Measurements from ENCODE around the gene YY1AP1. TPM values are rescaled to one million over a fixed set of nuclear protein-coding genes. Genes with fewer than 3 reads are reported as not detected.

YY1AP1 gene
- total RNA-seq, 3 donors from 2014 or later = 44.9 to 52.7 (median 50.1) TPM

Other genes with a start within 250 kb of the YY1AP1 start
- gene ASH1L, start 126.0 kb downstream of the YY1AP1 start, total RNA-seq = 10 to 100 TPM; 23.9 to 27.7 (median 25.5) TPM
- gene MSTO1, start 78.6 kb downstream of the YY1AP1 start, total RNA-seq = 100 to 1,000 TPM; 133 to 139 (median 135) TPM
- gene DAP3, start 317 bp upstream of the YY1AP1 start, total RNA-seq = 100 to 1,000 TPM; 194 to 197 (median 196) TPM
- gene GON4L, start 168.4 kb upstream of the YY1AP1 start, total RNA-seq = 10 to 100 TPM; 42.6 to 48.4 (median 47.8) TPM
- gene SYT11, start 170.8 kb upstream of the YY1AP1 start, total RNA-seq = 1 to 10 TPM; 4.6 to 8.0 (median 5.4) TPM
- gene RIT1, start 222.6 kb upstream of the YY1AP1 start, total RNA-seq = 10 to 100 TPM; 15.6 to 25.0 (median 17.9) TPM
- 10 to 100 TPM; 32.2 to 38.3 (median 37.9) TPM for gene KHDC4, start 245.6 kb upstream of the YY1AP1 start, total RNA-seq

All from activated T-cell treated with anti-CD3 and anti-CD28 coated beads, Interleukin-2, amount 50 U/mL, for 4 hours (primary cell).